Measurements from ENCODE around the gene PCYT1A.
A peak's percentile ranks its signal among the peaks of the same experiment; 100 is the strongest.

DNA sequence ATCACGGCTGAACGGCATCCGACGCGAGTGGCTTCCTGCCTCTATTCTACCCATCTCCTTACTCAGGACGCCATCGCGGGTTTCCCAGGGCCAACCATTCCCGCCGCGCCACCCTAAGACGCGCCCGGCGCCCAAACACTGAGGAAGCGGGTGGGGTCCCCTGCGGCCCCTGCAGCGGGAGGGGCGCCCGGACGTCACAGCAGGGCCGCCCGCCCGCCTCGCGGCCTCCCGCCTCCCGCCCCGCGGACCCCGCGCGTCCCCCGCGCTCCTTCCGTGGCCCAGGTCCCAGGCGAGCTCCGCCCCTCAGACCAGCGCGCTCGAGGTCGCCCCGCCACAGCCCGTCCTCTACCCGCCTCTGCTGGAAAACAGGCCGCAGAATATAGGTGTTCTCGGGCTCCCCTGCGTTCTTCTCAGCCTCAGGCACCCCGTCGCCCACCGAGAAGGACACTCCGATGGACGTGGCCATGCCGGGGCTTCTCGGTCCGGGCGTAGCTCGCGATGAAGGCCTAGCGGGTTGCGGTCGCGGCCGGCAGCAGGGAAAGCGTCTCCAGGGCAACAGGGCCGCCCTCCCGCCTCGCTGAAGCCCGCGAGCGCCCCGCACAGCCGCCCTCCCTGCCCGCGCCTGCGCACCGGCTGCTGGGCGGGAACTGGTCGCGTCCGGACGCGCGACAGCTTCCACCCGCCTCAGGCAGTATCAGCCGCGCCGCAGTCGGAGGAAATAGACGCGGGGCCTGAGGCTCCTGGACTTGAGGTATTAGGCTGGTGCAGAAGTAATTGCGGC, 30.4 kb upstream of the PCYT1A start, which contains the start of gene DYNLT2B:
- TF ChIP-seq, protein P1, sequence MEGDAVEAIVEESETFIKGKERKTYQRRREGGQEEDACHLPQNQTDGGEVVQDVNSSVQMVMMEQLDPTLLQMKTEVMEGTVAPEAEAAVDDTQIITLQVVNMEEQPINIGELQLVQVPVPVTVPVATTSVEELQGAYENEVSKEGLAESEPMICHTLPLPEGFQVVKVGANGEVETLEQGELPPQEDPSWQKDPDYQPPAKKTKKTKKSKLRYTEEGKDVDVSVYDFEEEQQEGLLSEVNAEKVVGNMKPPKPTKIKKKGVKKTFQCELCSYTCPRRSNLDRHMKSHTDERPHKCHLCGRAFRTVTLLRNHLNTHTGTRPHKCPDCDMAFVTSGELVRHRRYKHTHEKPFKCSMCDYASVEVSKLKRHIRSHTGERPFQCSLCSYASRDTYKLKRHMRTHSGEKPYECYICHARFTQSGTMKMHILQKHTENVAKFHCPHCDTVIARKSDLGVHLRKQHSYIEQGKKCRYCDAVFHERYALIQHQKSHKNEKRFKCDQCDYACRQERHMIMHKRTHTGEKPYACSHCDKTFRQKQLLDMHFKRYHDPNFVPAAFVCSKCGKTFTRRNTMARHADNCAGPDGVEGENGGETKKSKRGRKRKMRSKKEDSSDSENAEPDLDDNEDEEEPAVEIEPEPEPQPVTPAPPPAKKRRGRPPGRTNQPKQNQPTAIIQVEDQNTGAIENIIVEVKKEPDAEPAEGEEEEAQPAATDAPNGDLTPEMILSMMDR (IDR thresholded peaks at IDR 0.05 in 2 of 3, conservative IDR thresholded peaks at IDR 0.05 in 1 of 3; ENCODE audit: control insufficient read depth in 2 of 3, extremely low read depth in 1 of 3, insufficient read depth in 1 of 3, low read depth in 3 of 3, low read length in 3 of 3), result peak in 1 of 3 experiments; percentile 45; a peak in 2 of 6 replicates
- TF ChIP-seq FOS (IDR thresholded peaks at IDR 0.05; ENCODE audit: borderline replicate concordance, extremely low read depth, insufficient read length) (no peak), ESRRA (IDR thresholded peaks at IDR 0.05; ENCODE audit: low read length) (no peak), POLR2AphosphoS5 (IDR thresholded peaks at IDR 0.05; ENCODE audit: low read length) (peak; percentile 86), EZH2 (IDR thresholded peaks at IDR 0.05; ENCODE audit: borderline replicate concordance, control insufficient read depth, low read depth, low read length) (no peak), RAD21 (IDR thresholded peaks at IDR 0.05; ENCODE audit: insufficient read depth, low read depth, low read length) (no peak), SIN3A (IDR thresholded peaks at IDR 0.05; ENCODE audit: low read depth, low read length) (peak; percentile 62; the same call in 1 of the 2 replicates), SUZ12 (IDR thresholded peaks at IDR 0.05; ENCODE audit: unreplicated experiment) (no peak), ZNF384 (IDR thresholded peaks at IDR 0.05; ENCODE audit: borderline replicate concordance, low read depth, low read length) (no peak)
- TF ChIP-seq, protein P2, sequence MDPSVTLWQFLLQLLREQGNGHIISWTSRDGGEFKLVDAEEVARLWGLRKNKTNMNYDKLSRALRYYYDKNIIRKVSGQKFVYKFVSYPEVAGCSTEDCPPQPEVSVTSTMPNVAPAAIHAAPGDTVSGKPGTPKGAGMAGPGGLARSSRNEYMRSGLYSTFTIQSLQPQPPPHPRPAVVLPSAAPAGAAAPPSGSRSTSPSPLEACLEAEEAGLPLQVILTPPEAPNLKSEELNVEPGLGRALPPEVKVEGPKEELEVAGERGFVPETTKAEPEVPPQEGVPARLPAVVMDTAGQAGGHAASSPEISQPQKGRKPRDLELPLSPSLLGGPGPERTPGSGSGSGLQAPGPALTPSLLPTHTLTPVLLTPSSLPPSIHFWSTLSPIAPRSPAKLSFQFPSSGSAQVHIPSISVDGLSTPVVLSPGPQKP (IDR thresholded peaks at IDR 0.05; ENCODE audit: low read depth, low read length), result no peak

All from GM12878 (cell line).